DND-41 (cell line): Measurements from ENCODE around the gene CTBP1.
A peak's percentile ranks its signal among the peaks of the same experiment; 100 is the strongest.

ENCODE experiments used
- ATAC-seq: fragments of 200-7000 bp; cut with Tn5 transposase; 3 replicates; pipeline ENCODE4 v1.9.1; 2021; ENCODE audit warnings: low read depth; ENCODE audit not compliant: insufficient read depth
- DNase-seq: peaks from one replicate; pipeline ENCODE4 v3.0.0-alpha.2; 2020
- H2AFZ ChIP-seq: 2 replicates; pipeline ENCODE4 v1.6.0; 2012; ENCODE audit warnings: low read depth, low read length
- H3K27ac ChIP-seq: 2 replicates; pipeline ENCODE4 v1.5.1; 2012; ENCODE audit warnings: low read length, inconsistent platforms
- H3K27me3 ChIP-seq: fragments of 200-600 bp; sonication (generic); 2 replicates; pipeline ENCODE4 v1.6.0; 2012; ENCODE audit warnings: low read length, mild to moderate bottlenecking, inconsistent platforms; ENCODE audit not compliant: insufficient read depth, poor library complexity
- H3K36me3 ChIP-seq: 2 replicates; pipeline ENCODE4 v1.5.1; 2012; ENCODE audit warnings: low read length, inconsistent platforms; ENCODE audit not compliant: insufficient read depth
- H3K4me1 ChIP-seq: 2 replicates; pipeline ENCODE4 v1.5.1; 2012; ENCODE audit warnings: mild to moderate bottlenecking, low read length; ENCODE audit not compliant: insufficient read depth
- H3K4me2 ChIP-seq: 2 replicates; pipeline ENCODE4 v1.6.0; 2012; ENCODE audit warnings: mild to moderate bottlenecking, moderate library complexity, low read length, inconsistent platforms; ENCODE audit not compliant: insufficient read depth
- H3K4me3 ChIP-seq, 2 experiments: fragments of 200-600 bp in 1 of 2; shearing (Covaris generic) in 1 of 2; 2 replicates each; pipeline ENCODE4 v1.5.1; 2012 to 2016; ENCODE audit warnings: inconsistent platforms in 2 of 2, low read length in 2 of 2, mild to moderate bottlenecking in 2 of 2, low read depth in 1 of 2, moderate library complexity in 1 of 2
- H3K79me2 ChIP-seq: 2 replicates; pipeline ENCODE4 v1.6.0; 2012; ENCODE audit warnings: low read length, inconsistent platforms; ENCODE audit not compliant: insufficient read depth
- H3K9ac ChIP-seq: 2 replicates; pipeline ENCODE4 v1.6.0; 2012; ENCODE audit warnings: low read depth, mild to moderate bottlenecking, inconsistent platforms, low read length, moderate library complexity
- H3K9me3 ChIP-seq: 2 replicates; pipeline ENCODE4 v1.5.1; 2012; ENCODE audit warnings: low read length, moderate library complexity, mild to moderate bottlenecking, inconsistent platforms; ENCODE audit not compliant: insufficient read depth, severe bottlenecking
- H4K20me1 ChIP-seq: 2 replicates; pipeline ENCODE4 v1.6.0; 2012; ENCODE audit warnings: low read length; ENCODE audit not compliant: insufficient read depth
- EZH2 ChIP-seq: IDR thresholded peaks from 3 replicates; pipeline ENCODE4 v1.6.1; 2012; ENCODE audit warnings: borderline replicate concordance, low read depth, mild to moderate bottlenecking, moderate library complexity, low read length, inconsistent platforms; ENCODE audit not compliant: severe bottlenecking
- TF ChIP-seq, protein P1 (sequence below): IDR thresholded peaks from 2 replicates; pipeline ENCODE4 v1.5.1; 2012; ENCODE audit warnings: borderline replicate concordance, low read length, moderate library complexity, mild to moderate bottlenecking; ENCODE audit not compliant: poor library complexity, severe bottlenecking; ENCODE audit errors: extremely low read depth

Gene CTBP1

DNA sequence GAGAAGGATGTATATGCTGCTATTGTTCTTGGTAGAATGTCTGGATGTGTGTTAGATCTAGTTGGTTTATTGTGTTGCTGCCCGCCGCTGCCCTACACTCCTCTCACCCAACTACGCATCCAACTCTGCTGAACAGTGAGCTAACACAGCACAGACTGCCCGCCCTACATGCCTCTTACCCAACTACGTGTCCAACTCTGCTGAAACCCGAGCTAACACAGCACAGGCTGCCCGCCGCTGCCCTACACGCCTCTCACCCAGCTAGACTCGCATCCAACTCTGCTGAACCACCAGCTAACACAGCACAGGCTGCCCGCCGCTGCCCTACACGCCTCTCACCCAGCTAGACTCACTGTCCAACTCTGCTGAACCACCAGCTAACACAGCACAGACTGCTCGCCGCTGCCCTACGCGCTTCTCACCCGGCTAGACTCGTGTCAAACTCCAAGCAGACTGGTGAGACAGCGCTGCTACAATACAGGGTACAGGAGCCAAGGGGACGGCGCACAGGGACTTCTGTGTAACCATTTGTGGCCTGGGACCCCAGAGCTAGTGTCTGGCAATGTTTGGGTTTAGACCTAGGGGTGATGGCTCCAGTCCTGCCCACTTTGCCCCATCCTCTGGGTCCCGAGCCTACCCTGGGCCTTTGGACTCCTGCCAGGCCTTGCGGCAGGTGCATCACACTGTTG is 11.6 kb upstream of the CTBP1 start:
- Histone ChIP-seq H3K36me3 (no peaks in the 10 kb centered on the region), H4K20me1 (no peaks in the 10 kb centered on the region), H3K9ac (no peak overlapping the region), H3K27me3 (no peaks in the 10 kb centered on the region), H3K4me1 (no peaks in the 10 kb centered on the region), H3K4me3 (no peak overlapping the region), H2AFZ (no peak overlapping the region), H3K9me3 (peaks cover 4% of the 10 kb centered on the region), H3K27ac (no peak overlapping the region), H3K79me2 (no peaks in the 10 kb centered on the region), H3K4me2 (no peak overlapping the region)
- TF ChIP-seq EZH2 = no peak
- DNase-seq = no peak
- no peak for ATAC-seq

DNA sequence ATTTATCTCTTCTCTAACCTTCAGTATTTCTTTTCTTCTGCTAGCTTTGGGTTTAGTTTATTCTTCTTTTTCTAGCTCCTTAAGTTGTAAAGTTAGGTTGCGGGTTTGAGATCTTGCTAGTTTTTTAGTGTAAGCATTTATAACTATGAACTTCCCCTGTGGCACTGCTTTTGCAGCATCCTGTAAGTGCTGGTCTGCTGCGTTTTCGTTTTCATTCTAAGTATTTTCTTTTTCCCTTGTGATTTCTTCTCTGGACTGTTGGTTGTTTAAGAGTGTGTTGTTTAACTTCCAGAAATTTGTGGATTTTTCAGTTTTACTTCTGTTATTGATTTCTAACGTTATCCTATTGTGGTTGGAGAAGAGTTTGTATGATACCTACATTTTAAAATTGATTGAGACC is 11.0 kb upstream of the CTBP1 start:
- H3K9ac ChIP-seq = no peak overlapping the region
- no peak overlapping the region for H3K27ac ChIP-seq
- DNase-seq (no peak), ATAC-seq (no peak)
- H3K4me3 ChIP-seq = no peak overlapping the region
- H3K36me3 ChIP-seq = no peaks in the 10 kb centered on the region
- H3K4me2 ChIP-seq = no peak overlapping the region
- H3K27me3 ChIP-seq = no peaks in the 10 kb centered on the region
- H3K9me3 ChIP-seq = peaks cover 4% of the 10 kb centered on the region
- H4K20me1 ChIP-seq = no peaks in the 10 kb centered on the region
- TF ChIP-seq, protein P1, sequence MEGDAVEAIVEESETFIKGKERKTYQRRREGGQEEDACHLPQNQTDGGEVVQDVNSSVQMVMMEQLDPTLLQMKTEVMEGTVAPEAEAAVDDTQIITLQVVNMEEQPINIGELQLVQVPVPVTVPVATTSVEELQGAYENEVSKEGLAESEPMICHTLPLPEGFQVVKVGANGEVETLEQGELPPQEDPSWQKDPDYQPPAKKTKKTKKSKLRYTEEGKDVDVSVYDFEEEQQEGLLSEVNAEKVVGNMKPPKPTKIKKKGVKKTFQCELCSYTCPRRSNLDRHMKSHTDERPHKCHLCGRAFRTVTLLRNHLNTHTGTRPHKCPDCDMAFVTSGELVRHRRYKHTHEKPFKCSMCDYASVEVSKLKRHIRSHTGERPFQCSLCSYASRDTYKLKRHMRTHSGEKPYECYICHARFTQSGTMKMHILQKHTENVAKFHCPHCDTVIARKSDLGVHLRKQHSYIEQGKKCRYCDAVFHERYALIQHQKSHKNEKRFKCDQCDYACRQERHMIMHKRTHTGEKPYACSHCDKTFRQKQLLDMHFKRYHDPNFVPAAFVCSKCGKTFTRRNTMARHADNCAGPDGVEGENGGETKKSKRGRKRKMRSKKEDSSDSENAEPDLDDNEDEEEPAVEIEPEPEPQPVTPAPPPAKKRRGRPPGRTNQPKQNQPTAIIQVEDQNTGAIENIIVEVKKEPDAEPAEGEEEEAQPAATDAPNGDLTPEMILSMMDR = no peak
- no peak for TF ChIP-seq EZH2
- no peak overlapping the region for H2AFZ ChIP-seq
- H3K79me2 ChIP-seq = no peaks in the 10 kb centered on the region
- H3K4me1 ChIP-seq = no peaks in the 10 kb centered on the region

GRCh38 chr4:1258457-1258856 is 9.5 kb upstream of the CTBP1 start:
- no peak for TF ChIP-seq EZH2
- TF ChIP-seq, protein P1 = peak; percentile 18
- Histone ChIP-seq H3K27me3 (no peaks in the 10 kb centered on the region), H3K4me1 (no peaks in the 10 kb centered on the region), H3K4me2 (no peak overlapping the region), H3K27ac (no peak overlapping the region), H3K4me3 (no peak overlapping the region), H3K9me3 (peaks cover 7% of the 10 kb centered on the region), H3K9ac (no peak overlapping the region), H2AFZ (no peak overlapping the region), H3K36me3 (no peaks in the 10 kb centered on the region), H4K20me1 (no peaks in the 10 kb centered on the region), H3K79me2 (no peaks in the 10 kb centered on the region)
- no peak for ATAC-seq
- no peak for DNase-seq

DNA sequence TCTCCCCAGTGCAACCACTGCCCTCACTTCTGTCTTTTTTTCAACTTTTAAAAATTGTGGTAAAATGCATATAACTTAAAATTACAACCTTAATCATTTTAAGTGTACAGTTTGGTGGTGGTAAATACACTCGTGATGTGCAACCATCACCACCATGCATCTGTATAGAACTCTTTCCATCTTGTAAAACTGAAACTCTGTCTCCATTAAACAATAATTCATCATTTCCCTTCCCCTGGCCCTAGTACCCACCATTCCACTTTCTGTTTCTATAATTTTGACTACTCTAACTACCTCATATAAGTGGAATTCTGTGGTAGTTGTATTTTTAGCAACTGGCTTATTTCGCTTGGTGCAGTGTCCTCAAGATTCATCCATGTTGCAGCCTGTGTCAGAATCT is 6.8 kb upstream of the CTBP1 start:
- Histone ChIP-seq H3K9ac (no peak overlapping the region), H3K9me3 (peaks cover 9% of the 10 kb centered on the region), H3K4me3 (no peak overlapping the region), H3K4me2 (no peak overlapping the region), H3K4me1 (peaks cover 11% of the 10 kb centered on the region), H4K20me1 (no peaks in the 10 kb centered on the region), H3K27me3 (no peaks in the 10 kb centered on the region), H3K79me2 (peaks cover 11% of the 10 kb centered on the region), H2AFZ (no peak overlapping the region), H3K27ac (no peak overlapping the region), H3K36me3 (peaks cover 17% of the 10 kb centered on the region)
- DNase-seq (no peak), ATAC-seq (no peak)
- TF ChIP-seq, protein P1 = no peak
- no peak for TF ChIP-seq EZH2
